SU-DHL-6 (cell line): ENCODE results near the gene L3MBTL1.

ENCODE experiments used
- H2AFZ ChIP-seq: fragments of 200-600 bp; sonication (generic); 2 replicates; pipeline ENCODE4 v1.6.1; 2014; ENCODE audit warnings: low read depth, mild to moderate bottlenecking, moderate library complexity, mixed read lengths, antibody characterized with exemption, low read length; ENCODE audit not compliant: severe bottlenecking
- H3F3A ChIP-seq: fragments of 200-600 bp; shearing (Covaris generic); 2 replicates; pipeline ENCODE4 v1.6.0; 2016; ENCODE audit warnings: antibody characterized with exemption, mild to moderate bottlenecking; ENCODE audit not compliant: insufficient read depth
- H3K27ac ChIP-seq: fragments of 200-600 bp; sonication (generic); 2 replicates; pipeline ENCODE4 v1.5.1; 2016; ENCODE audit warnings: low read depth, mild to moderate bottlenecking, low read length, moderate library complexity, mixed read lengths
- H3K27me3 ChIP-seq: fragments of 200-600 bp; sonication (generic), shearing (Covaris generic); 2 replicates; pipeline ENCODE4 v1.6.0; 2014; ENCODE audit warnings: mild to moderate bottlenecking, low read length
- H3K36me3 ChIP-seq: fragments of 200-600 bp; sonication (generic); 2 replicates; pipeline ENCODE4 v1.6.1; 2014; ENCODE audit warnings: mild to moderate bottlenecking, low read length, mixed read lengths
- H3K4me2 ChIP-seq: fragments of 300-600, 200-600 bp; shearing (Covaris generic), sonication (generic); 2 replicates; pipeline ENCODE4 v1.6.0; 2014; ENCODE audit warnings: low read length, low read depth, mild to moderate bottlenecking; ENCODE audit not compliant: poor library complexity, severe bottlenecking
- H3K4me3 ChIP-seq: fragments of 200-600 bp; sonication (generic); 2 replicates; pipeline ENCODE4 v1.5.1; 2014; ENCODE audit warnings: antibody characterized with exemption, low read length, mild to moderate bottlenecking, mixed read lengths; ENCODE audit not compliant: insufficient read depth, poor library complexity, severe bottlenecking
- H3K79me2 ChIP-seq: fragments of 200-600 bp; sonication (generic); 2 replicates; pipeline ENCODE4 v1.6.1; 2014; ENCODE audit warnings: mild to moderate bottlenecking, low read length, moderate library complexity; ENCODE audit not compliant: insufficient read depth
- H3K9ac ChIP-seq: fragments of 200-600 bp; sonication (generic); 2 replicates; pipeline ENCODE4 v1.7.0; 2014; ENCODE audit warnings: mild to moderate bottlenecking, low read length
- H3K9me2 ChIP-seq: fragments of 200-600 bp; sonication (generic); replicated peaks from 2 replicates; pipeline ENCODE4 v1.6.1; 2014; ENCODE audit warnings: low read length; ENCODE audit not compliant: insufficient read depth
- H3K9me3 ChIP-seq: fragments of 200-600 bp; sonication (generic); 2 replicates; pipeline ENCODE4 v1.6.1; 2014; ENCODE audit warnings: low read length, mixed read lengths; ENCODE audit not compliant: insufficient read depth
- H4K20me1 ChIP-seq: fragments of 200-600 bp; sonication (generic); 2 replicates; pipeline ENCODE4 v1.6.1; 2014; ENCODE audit warnings: low read depth, mild to moderate bottlenecking, antibody characterized with exemption, low read length, moderate library complexity, mixed read lengths
- CTCF ChIP-seq: fragments of 200-600 bp; sonication (generic); IDR thresholded peaks from one replicate; pipeline ENCODE4 v1.5.1; 2017; ENCODE audit warnings: antibody characterized with exemption, mild to moderate bottlenecking, low read length, moderate library complexity; ENCODE audit not compliant: insufficient read depth, poor library complexity, severe bottlenecking
- EZH2phosphoT487 ChIP-seq: fragments of 200-600 bp; sonication (generic), shearing (Covaris generic); conservative IDR thresholded peaks from 2 replicates; pipeline ENCODE4 v1.6.1; 2018; ENCODE audit warnings: mild to moderate bottlenecking, antibody characterized with exemption, low read length, moderate library complexity, mixed read lengths

L3MBTL1 gene

GRCh38 chr20:43568706-43569105 lies 61.2 kb downstream of the L3MBTL1 start:
- H3K79me2 ChIP-seq: no peaks in the 10 kb centered on the region
- TF ChIP-seq EZH2phosphoT487 (no peak), CTCF (no peak)

GRCh38 chr20:43569282-43569681 lies 61.8 kb downstream of the L3MBTL1 start:
- Histone ChIP-seq H3K27ac (no peak overlapping the region), H3K9ac (no peak overlapping the region), H3K4me2 (no peak overlapping the region), H3K36me3 (no peaks in the 10 kb centered on the region), H3K79me2 (no peaks in the 10 kb centered on the region), H3K27me3 (no peaks in the 10 kb centered on the region), H2AFZ (no peak overlapping the region), H3K9me2 (no peaks in the 10 kb centered on the region), H3K9me3 (no peaks in the 10 kb centered on the region), H3F3A (no peaks in the 10 kb centered on the region), H3K4me3 (no peak overlapping the region), H4K20me1 (no peaks in the 10 kb centered on the region)
- TF ChIP-seq EZH2phosphoT487 (no peak), CTCF (no peak)

More at GRCh38 chr20:43568706-43569105, 61.2 kb downstream of the L3MBTL1 start:
- H3K9me2 ChIP-seq: no peaks in the 10 kb centered on the region
- H2AFZ ChIP-seq: no peak overlapping the region
- no peaks in the 10 kb centered on the region for H4K20me1 ChIP-seq
- H3K9me3 ChIP-seq: no peaks in the 10 kb centered on the region
- H3K4me3 ChIP-seq: no peak overlapping the region
- H3K27me3 ChIP-seq: no peaks in the 10 kb centered on the region
- H3K4me2 ChIP-seq: no peak overlapping the region
- H3F3A ChIP-seq: no peaks in the 10 kb centered on the region
- H3K27ac ChIP-seq: no peak overlapping the region
- no peak overlapping the region for H3K9ac ChIP-seq
- no peaks in the 10 kb centered on the region for H3K36me3 ChIP-seq

- Histone ChIP-seq H3K27me3 (no peaks in the 10 kb centered on the region), H3K27ac (no peak overlapping the region)
These were observed 63.0 kb downstream of the L3MBTL1 start for GRCh38 chr20:43570496-43570895.

More at GRCh38 chr20:43570496-43570895, 63.0 kb downstream of the L3MBTL1 start:
- no peaks in the 10 kb centered on the region for H3K79me2 ChIP-seq
- no peaks in the 10 kb centered on the region for H4K20me1 ChIP-seq
- no peaks in the 10 kb centered on the region for H3K36me3 ChIP-seq
- no peaks in the 10 kb centered on the region for H3K9me2 ChIP-seq
- H3K4me3 ChIP-seq: no peak overlapping the region
- no peaks in the 10 kb centered on the region for H3F3A ChIP-seq
- no peak overlapping the region for H3K9ac ChIP-seq
- H3K9me3 ChIP-seq: no peaks in the 10 kb centered on the region
- TF ChIP-seq CTCF (no peak), EZH2phosphoT487 (no peak)
- no peak overlapping the region for H3K4me2 ChIP-seq
- H2AFZ ChIP-seq: no peak overlapping the region
